ENCODE data around the gene C5orf15.

GRCh38 chr5:133977858-133978257, 9.4 kb upstream of the C5orf15 start:
- TF ChIP-seq POLR2AphosphoS5 (IDR thresholded peaks at IDR 0.05) (no peak), POLR2A (IDR thresholded peaks at IDR 0.05) (no peak), CTCF (IDR thresholded peaks at IDR 0.05) (no peak), EP300 (IDR thresholded peaks at IDR 0.05) (no peak)
